Activated T-cell treated with anti-CD3 and anti-CD28 coated beads, Interleukin-2, amount 50 U/mL, for 72 hours (primary cell): ENCODE results near the gene NKX2-1. TPM values are rescaled to one million over a fixed set of nuclear protein-coding genes. Genes with fewer than 3 reads are reported as not detected.
"Not testable (repeated sequence)": the region's sequence is repeated elsewhere in the genome, so short reads cannot be mapped to it uniquely, and the experiment has no call there.

Experiments
- ATAC-seq, 2 donors: fragments of 150-1000 bp; cut with Tn5 transposase; replicated peaks in 1 of 2; 2 replicates each; pipeline ENCODE4 v1.10.0; 2021; ENCODE audit warnings: moderate library complexity in 2 of 2, mild to moderate bottlenecking in 1 of 2
- DNase-seq, 2 donors: peaks; one replicate each; pipeline ENCODE4 v3.0.0; 2021 to 2022; ENCODE audit warnings: mixed read lengths in 1 of 2
- H3K27ac Mint-ChIP-seq: one replicate; pipeline ENCODE4 v1.8.0; 2022; ENCODE audit warnings: mild to moderate bottlenecking, moderate library complexity, mixed read lengths
- H3K27me3 Mint-ChIP-seq: one replicate; pipeline ENCODE4 v1.8.0; 2022; ENCODE audit warnings: low read depth, mixed read lengths
- H3K36me3 Mint-ChIP-seq, 2 donors: one replicate each; pipeline ENCODE4 v1.8.0; 2022; ENCODE audit warnings: mixed read lengths in 2 of 2, mild to moderate bottlenecking in 1 of 2; ENCODE audit not compliant: insufficient read depth in 2 of 2
- H3K4me1 Mint-ChIP-seq: one replicate; pipeline ENCODE4 v1.8.0; 2022; ENCODE audit warnings: low read depth, mixed read lengths
- H3K4me3 Mint-ChIP-seq, 2 donors: one replicate each; pipeline ENCODE4 v1.8.0; 2022; ENCODE audit warnings: mild to moderate bottlenecking in 2 of 2, mixed read lengths in 2 of 2, moderate library complexity in 2 of 2
- H3K9me3 Mint-ChIP-seq, 2 donors: one replicate each; pipeline ENCODE4 v1.8.0; 2022; ENCODE audit warnings: mixed read lengths in 2 of 2
- total RNA-seq, 2 donors: library from RNA; stranded (reverse); gene quantifications; one replicate each; pipeline ENCODE4 v1.2.3, GENCODE V29; 2022

NKX2-1 gene
- total RNA-seq, 2 donors from 2014 or later = not detected

GRCh38 chr14:36479344-36479743, 40.7 kb downstream of the NKX2-1 start:
- peak; percentile 65 to 70 for ATAC-seq

GRCh38 chr14:36478782-36479181, 41.2 kb downstream of the NKX2-1 start:
- ATAC-seq = peak; percentile 90
- no peak overlapping the region for H3K27ac Mint-ChIP-seq
- peaks cover 2 to 3% of the 10 kb centered on the region in 2 donors for H3K9me3 Mint-ChIP-seq
- peaks cover 38% of the 10 kb centered on the region for H3K27me3 Mint-ChIP-seq
- DNase-seq = peak; percentile 8 to 31
- no peaks in the 10 kb centered on the region for H3K36me3 Mint-ChIP-seq
- H3K4me3 Mint-ChIP-seq = peak overlapping the region in 1 of 2 donors; percentile 6
- peaks cover 29% of the 10 kb centered on the region for H3K4me1 Mint-ChIP-seq

More at GRCh38 chr14:36479344-36479743, 40.7 kb downstream of the NKX2-1 start:
- Mint-ChIP-seq H3K27me3 (peaks cover 44% of the 10 kb centered on the region), H3K4me3 (no peak overlapping the region), H3K27ac (no peak overlapping the region), H3K9me3 (peaks cover 2 to 3% of the 10 kb centered on the region in 2 donors), H3K36me3 (no peaks in the 10 kb centered on the region), H3K4me1 (peaks cover 29% of the 10 kb centered on the region)
- DNase-seq = no peak

GRCh38 chr14:36477266-36477665, 42.8 kb downstream of the NKX2-1 start:
- Mint-ChIP-seq H3K27me3 (peaks cover 36% of the 10 kb centered on the region), H3K27ac (no peak overlapping the region), H3K9me3 (peaks cover 2 to 3% of the 10 kb centered on the region in 2 donors), H3K36me3 (no peaks in the 10 kb centered on the region), H3K4me3 (no peak overlapping the region), H3K4me1 (peaks cover 29% of the 10 kb centered on the region)
- peak; percentile 12 to 26 for DNase-seq
- ATAC-seq = peak; percentile 42 to 49

GRCh38 chr14:36476061-36476460, 44.0 kb downstream of the NKX2-1 start:
- DNase-seq, ATAC-seq, H3K9me3 Mint-ChIP-seq, H3K36me3 Mint-ChIP-seq, H3K27ac Mint-ChIP-seq, H3K4me3 Mint-ChIP-seq: not testable (repeated sequence)
- peaks cover 27% of the 10 kb centered on the region for H3K27me3 Mint-ChIP-seq
- peaks cover 29% of the 10 kb centered on the region for H3K4me1 Mint-ChIP-seq

DNA sequence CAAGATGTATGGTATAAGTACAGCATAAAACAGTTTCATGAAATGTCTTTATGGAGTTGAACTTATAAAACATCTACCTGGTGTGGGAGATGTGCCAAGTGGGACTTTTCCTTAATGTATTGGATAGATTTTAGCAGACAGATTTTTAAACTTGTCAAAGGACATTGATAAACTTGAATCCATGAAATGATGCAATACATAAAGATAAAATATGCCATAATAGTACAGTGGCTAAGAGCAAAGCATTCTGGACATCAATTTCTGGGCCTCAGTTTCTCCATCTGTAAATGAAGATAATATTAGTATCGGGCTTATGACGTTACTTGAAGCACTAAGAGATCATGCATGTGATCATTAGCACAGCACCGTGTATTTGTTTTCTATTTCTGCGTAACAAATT, 45.4 kb downstream of the NKX2-1 start:
- H3K9me3 Mint-ChIP-seq = peaks cover 0 to 2% of the 10 kb centered on the region in 2 donors
- H3K36me3 Mint-ChIP-seq = no peaks in the 10 kb centered on the region
- ATAC-seq (no peak), DNase-seq (no peak)
- H3K4me1 Mint-ChIP-seq = peaks cover 27% of the 10 kb centered on the region
- peaks cover 21% of the 10 kb centered on the region for H3K27me3 Mint-ChIP-seq
- H3K4me3 Mint-ChIP-seq = no peak overlapping the region
- no peak overlapping the region for H3K27ac Mint-ChIP-seq

GRCh38 chr14:36471431-36471830, 48.6 kb downstream of the NKX2-1 start:
- ATAC-seq = no peak
- Mint-ChIP-seq H3K9me3 (no peaks in the 10 kb centered on the region), H3K27me3 (peaks cover 19% of the 10 kb centered on the region), H3K4me1 (no peaks in the 10 kb centered on the region), H3K27ac (no peak overlapping the region), H3K4me3 (no peak overlapping the region), H3K36me3 (no peaks in the 10 kb centered on the region)
- no peak for DNase-seq

DNA sequence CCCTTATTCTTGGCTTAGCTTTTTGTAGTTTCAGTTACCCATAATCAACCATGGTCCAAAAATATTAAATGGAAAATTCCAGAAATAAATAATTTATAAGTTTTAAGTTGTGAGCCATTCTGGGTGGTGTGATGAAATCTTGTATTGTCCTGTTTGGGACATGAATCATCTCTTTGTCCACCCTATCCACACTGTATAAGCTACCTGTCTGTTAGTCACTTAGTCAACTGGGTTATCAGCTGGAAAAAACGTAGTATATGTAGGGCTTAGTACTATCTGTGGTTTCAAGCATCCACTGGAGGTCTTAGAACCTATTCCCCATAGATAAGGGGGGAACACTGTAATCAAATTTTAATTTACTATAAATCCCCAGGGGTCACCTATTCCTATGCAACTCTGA, 52.7 kb downstream of the NKX2-1 start:
- ATAC-seq (no peak), DNase-seq (no peak)
- H3K9me3 Mint-ChIP-seq = no peaks in the 10 kb centered on the region

More for the DNA sequence above, 52.7 kb downstream of the NKX2-1 start:
- no peak overlapping the region for H3K4me3 Mint-ChIP-seq
- peaks cover 11% of the 10 kb centered on the region for H3K27me3 Mint-ChIP-seq
- no peaks in the 10 kb centered on the region for H3K36me3 Mint-ChIP-seq
- H3K27ac Mint-ChIP-seq = no peak overlapping the region
- no peaks in the 10 kb centered on the region for H3K4me1 Mint-ChIP-seq

Other genes starting within 250 kb of the NKX2-1 start
- 10 to 100 TPM; 35.2 to 36.3 TPM for gene MBIP, start 199.6 kb downstream of the NKX2-1 start, total RNA-seq
- gene NKX2-8, start 62.4 kb upstream of the NKX2-1 start, total RNA-seq = not detected
- under 1 TPM in 1 of 2 donors, not detected in 1; 0.23 TPM for gene PAX9, start 141.6 kb upstream of the NKX2-1 start, total RNA-seq